H1 (cell line): Measurements from ENCODE around the gene PPP2R3C. TPM values are rescaled to one million over a fixed set of nuclear protein-coding genes. Genes with fewer than 3 reads are reported as not detected.

ENCODE experiments used
- CTCF ChIA-PET: fragments of 300-600 bp; sonication (Branson Sonifier 250); formaldehyde crosslinking; loops from one replicate; lab custom pipeline; 2021; ENCODE audit not compliant: partially characterized antibody; lab: Charles Lee
- POLR2A ChIA-PET: fragments of 300-600 bp; sonication (Branson Sonifier 250); formaldehyde crosslinking; loops from one replicate; lab custom pipeline; 2021; ENCODE audit warnings: inconsistent platforms; ENCODE audit not compliant: partially characterized antibody; lab: Charles Lee
- DNase-seq, 2 experiments: peaks; one replicate each; pipeline versions ENCODE4 v3.0.0 to v3.0.0-alpha.2; 2010 to 2022; ENCODE audit warnings: low spot score in 2 of 2, low read depth in 1 of 2, mixed read lengths in 1 of 2
- FAIRE-seq: peaks from 2 replicates; lab custom pipeline; 2011; peaks lifted over from hg19 to GRCh38; lab: Jason Lieb, UNC
- H2AFZ ChIP-seq: 2 replicates; pipeline ENCODE4 v1.8.1; 2012; ENCODE audit warnings: low read length, inconsistent platforms
- H2AK5ac ChIP-seq: 2 replicates; pipeline ENCODE4 v1.6.1; 2013; ENCODE audit warnings: low read depth, low read length
- H2BK120ac ChIP-seq: replicated peaks from 2 replicates; pipeline ENCODE3; 2013; ENCODE audit warnings: low read depth, low read length, inconsistent platforms
- H2BK12ac ChIP-seq: 2 replicates; pipeline ENCODE4 v1.6.1; 2013; ENCODE audit warnings: low read depth, low read length
- H2BK15ac ChIP-seq: 2 replicates; pipeline ENCODE4 v1.6.1; 2013; ENCODE audit warnings: low read length
- H2BK20ac ChIP-seq: 2 replicates; pipeline ENCODE4 v1.6.1; 2013; ENCODE audit warnings: low read length
- H2BK5ac ChIP-seq: 2 replicates; pipeline ENCODE4 v1.6.1; 2013; ENCODE audit warnings: low read depth, low read length
- H3K14ac ChIP-seq: 2 replicates; pipeline ENCODE4 v1.6.1; 2013; ENCODE audit warnings: inconsistent platforms; ENCODE audit not compliant: insufficient read length
- H3K18ac ChIP-seq: 2 replicates; pipeline ENCODE4 v1.6.1; 2013; ENCODE audit warnings: low read length; ENCODE audit errors: extremely low read depth
- H3K23ac ChIP-seq: 2 replicates; pipeline ENCODE4 v1.6.1; 2013; ENCODE audit warnings: inconsistent platforms; ENCODE audit not compliant: insufficient read length
- H3K23me2 ChIP-seq: 2 replicates; pipeline ENCODE4 v1.6.1; 2013; ENCODE audit warnings: low read depth, low read length
- H3K27ac ChIP-seq: 2 replicates; pipeline ENCODE4 v1.6.1; 2011; ENCODE audit warnings: low read depth, low read length, inconsistent platforms
- H3K27me3 ChIP-seq, 4 experiments: replicated peaks in 1 of 4; 1 replicate in 1 of 4; 2 replicates in 3 of 4; pipeline versions ENCODE4 v1.6.1 to v1.8.1; 2011 to 2013; ENCODE audit warnings: low read length in 3 of 4, mild to moderate bottlenecking in 3 of 4, inconsistent platforms in 2 of 4, mixed read lengths in 2 of 4, moderate library complexity in 1 of 4; ENCODE audit not compliant: control insufficient read depth in 3 of 4, insufficient read depth in 3 of 4; ENCODE audit errors: extremely low read depth in 1 of 4
- H3K36me3 ChIP-seq, 4 experiments: 2 replicates each; pipeline versions ENCODE4 v1.6.1 to v1.8.1; 2011 to 2013; ENCODE audit warnings: mild to moderate bottlenecking in 4 of 4, low read length in 3 of 4, moderate library complexity in 2 of 4, control low read depth in 1 of 4, inconsistent platforms in 1 of 4; ENCODE audit not compliant: insufficient read depth in 4 of 4, control insufficient read depth in 2 of 4
- H3K4ac ChIP-seq: replicated peaks from 2 replicates; pipeline ENCODE3; 2013; ENCODE audit warnings: low read length, low read depth, mixed read lengths, inconsistent platforms; ENCODE audit not compliant: insufficient read length
- H3K4me1 ChIP-seq, 4 experiments: replicated peaks in 1 of 4; 1 replicate in 1 of 4; 2 replicates in 3 of 4; pipeline versions ENCODE4 v1.6.1 to v1.8.1; 2011 to 2013; ENCODE audit warnings: low read length in 3 of 4, inconsistent platforms in 2 of 4, mixed read lengths in 1 of 4; ENCODE audit not compliant: insufficient read depth in 4 of 4, control insufficient read depth in 3 of 4
- H3K4me2 ChIP-seq, 2 experiments: 2 replicates each; pipeline versions ENCODE4 v1.6.1 to v1.8.1; 2011 to 2013; ENCODE audit warnings: low read depth in 2 of 2, low read length in 2 of 2, control low read depth in 1 of 2, inconsistent platforms in 1 of 2, mild to moderate bottlenecking in 1 of 2; ENCODE audit not compliant: insufficient read depth in 1 of 2
- H3K4me3 ChIP-seq, 4 experiments: fragments of 200-600, 300-600 bp in 1 of 4; sonication (generic), shearing (Covaris generic), sonication (Bioruptor Twin) in 1 of 4; 2 replicates each; pipeline versions ENCODE4 v1.5.1 to v1.8.1; 2011 to 2016; ENCODE audit warnings: low read length in 4 of 4, low read depth in 3 of 4, control low read depth in 2 of 4, inconsistent platforms in 2 of 4, mild to moderate bottlenecking in 2 of 4, mixed read lengths in 1 of 4, moderate library complexity in 1 of 4; ENCODE audit not compliant: insufficient read depth in 2 of 4; ENCODE audit errors: extremely low read depth in 1 of 4
- H3K56ac ChIP-seq: replicated peaks from 2 replicates; pipeline ENCODE3; 2013; ENCODE audit warnings: low read depth, mild to moderate bottlenecking, mixed read lengths, low read length, inconsistent platforms; ENCODE audit not compliant: insufficient read length
- H3K79me1 ChIP-seq: 2 replicates; pipeline ENCODE4 v1.6.1; 2013; ENCODE audit warnings: low read depth, low read length, control low read depth
- H3K79me2 ChIP-seq, 2 experiments: 2 replicates each; pipeline versions ENCODE4 v1.6.1 to v1.8.1; 2012 to 2013; ENCODE audit warnings: low read length in 2 of 2, mild to moderate bottlenecking in 2 of 2, inconsistent platforms in 1 of 2; ENCODE audit not compliant: insufficient read depth in 2 of 2, control insufficient read depth in 1 of 2
- H3K9ac ChIP-seq, 4 experiments: replicated peaks in 1 of 4; 1 replicate in 1 of 4; 2 replicates in 3 of 4; pipeline versions ENCODE4 v1.6.1 to v1.8.1; 2011 to 2013; ENCODE audit warnings: low read depth in 3 of 4, low read length in 3 of 4, control low read depth in 2 of 4, mild to moderate bottlenecking in 2 of 4, moderate library complexity in 2 of 4, inconsistent platforms in 1 of 4; ENCODE audit errors: extremely low read depth in 1 of 4
- H3K9me3 ChIP-seq, 2 experiments: 2 replicates each; pipeline versions ENCODE4 v1.6.1 to v1.8.1; 2012 to 2013; ENCODE audit warnings: mild to moderate bottlenecking in 2 of 2, moderate library complexity in 2 of 2, control low read depth in 1 of 2, inconsistent platforms in 1 of 2, low read depth in 1 of 2, low read length in 1 of 2, mixed read lengths in 1 of 2; ENCODE audit not compliant: insufficient read depth in 2 of 2
- H4K20me1 ChIP-seq, 2 experiments: replicated peaks in 1 of 2; 2 replicates each; pipeline versions ENCODE3 to v1.8.1; 2011 to 2013; ENCODE audit warnings: inconsistent platforms in 2 of 2, low read length in 2 of 2, mild to moderate bottlenecking in 1 of 2; ENCODE audit not compliant: insufficient read depth in 2 of 2, control insufficient read depth in 1 of 2
- H4K5ac ChIP-seq: 2 replicates; pipeline ENCODE4 v1.6.1; 2013; ENCODE audit warnings: low read length, low read depth, mixed read lengths, inconsistent platforms; ENCODE audit not compliant: insufficient read length
- H4K8ac ChIP-seq: 2 replicates; pipeline ENCODE4 v1.8.0; 2013; ENCODE audit warnings: mild to moderate bottlenecking, moderate library complexity, low read length, inconsistent platforms; ENCODE audit not compliant: insufficient read depth; ENCODE audit errors: extremely low read depth
- H4K91ac ChIP-seq: replicated peaks from 2 replicates; pipeline ENCODE3; 2013; ENCODE audit warnings: low read length, mixed read lengths, inconsistent platforms; ENCODE audit not compliant: insufficient read length
- GABPA ChIP-seq: IDR thresholded peaks from 2 replicates; pipeline ENCODE4 v1.6.1; 2011; ENCODE audit warnings: mild to moderate bottlenecking, low read length, moderate library complexity, borderline replicate concordance; ENCODE audit not compliant: insufficient read depth
- NRF1 ChIP-seq: IDR thresholded peaks from 2 replicates; pipeline ENCODE4 v1.6.1; 2011; ENCODE audit warnings: mild to moderate bottlenecking, low read depth, low read length, improper control_type of control experiment
- SIN3A ChIP-seq, 2 experiments: IDR thresholded peaks in 1 of 2; conservative IDR thresholded peaks in 1 of 2; 2 replicates each; pipeline ENCODE4 v1.6.1; 2011 to 2012; ENCODE audit warnings: low read length in 2 of 2, improper control_type of control experiment in 1 of 2, low read depth in 1 of 2, mild to moderate bottlenecking in 1 of 2
- SIX5 ChIP-seq: IDR thresholded peaks from 2 replicates; pipeline ENCODE4 v1.6.1; 2011; ENCODE audit warnings: mild to moderate bottlenecking, low read depth, low read length
- SRF ChIP-seq: IDR thresholded peaks from 2 replicates; pipeline ENCODE4 v1.6.1; 2011; ENCODE audit warnings: mild to moderate bottlenecking, low read depth, low read length, moderate library complexity
- WGBS, 2 experiments: shearing (Covaris generic) in 1 of 2; methylation state at CpG; one replicate each; pipeline versions ENCODE4 v1.1.6 to v1.1.7; 2013 to 2015; ENCODE audit warnings: low lambda C conversion rate in 2 of 2, mixed read lengths in 2 of 2, inconsistent platforms in 1 of 2, low coverage in 1 of 2, missing lambda C conversion rate in 1 of 2; ENCODE audit not compliant: insufficient replicate concordance in 2 of 2, insufficient coverage in 1 of 2, insufficient read length in 1 of 2; ENCODE audit errors: extremely low coverage in 1 of 2, missing lambda C conversion rate in 1 of 2; 5-methylcytosine and 5-hydroxymethylcytosine counted together
- polyA plus RNA-seq, 7 experiments: library from polyadenylated mRNA; depleted of rRNA in 3 of 7; stranded (reverse) in 5 of 7; unstranded in 2 of 7; fragments of >200 nt in 5 of 7; fragments of 200-250 nt in 2 of 7; gene quantifications; 1 replicate in 5 of 7; 2 replicates in 1 of 7; 4 replicates in 1 of 7; pipeline versions ENCODE4 v1.2.1 to v1.2.3, GENCODE V29; 2011 to 2013; ENCODE audit warnings: missing spikeins in 2 of 7, mixed read lengths in 2 of 7
- total RNA-seq: library from RNA; stranded (reverse); fragmentation: NEBNext Ultra II Directional; extraction: Animal tissue kit (Norgen Biotek cat#: 25700); gene quantifications from 2 replicates; pipeline ENCODE4 v1.2.1, GENCODE V29; 2021

Gene PPP2R3C
- total and polyA plus RNA-seq, 2 of the 8 experiments (the other 6 are each of a cell fraction or from before 2014, with no cell fraction given): 7.1 to 26.7 TPM

DNA sequence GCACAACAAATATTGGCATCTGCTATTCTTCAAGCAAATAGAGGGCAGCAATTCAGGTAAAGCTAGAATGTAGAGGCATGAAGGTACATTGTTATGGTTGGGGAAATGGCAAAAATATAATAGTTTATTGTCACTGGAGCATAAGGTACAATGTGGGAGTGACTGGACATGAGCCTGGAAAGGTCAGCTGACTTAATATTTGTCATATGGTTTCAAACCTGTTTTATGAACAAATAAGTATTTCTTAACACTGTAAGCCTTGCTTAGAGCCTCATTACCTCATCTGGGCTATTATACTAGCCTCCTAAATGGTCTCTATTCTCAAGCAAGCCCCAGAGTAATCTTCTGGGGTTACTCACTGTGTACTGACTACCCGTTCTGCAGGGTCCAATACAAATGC, 42.0 kb downstream of the PPP2R3C start:
- Histone ChIP-seq H3K27ac (no peak overlapping the region), H3K23ac (no peak overlapping the region), H3K18ac (no peak overlapping the region), H3K79me2 (no peaks in the 10 kb centered on the region), H4K5ac (no peak overlapping the region), H3K23me2 (no peaks in the 10 kb centered on the region), H4K20me1 (no peaks in the 10 kb centered on the region), H3K36me3 (peaks cover 0 to 26% (median 5%) of the 10 kb centered on the region in 4 experiments; a peak in 5 of 8 replicates), H3K4me1 (no peaks in the 10 kb centered on the region), H3K9ac (no peak overlapping the region), H4K8ac (no peak overlapping the region), H2AFZ (no peak overlapping the region), H4K91ac (no peak overlapping the region), H2BK20ac (no peak overlapping the region), H3K27me3 (no peaks in the 10 kb centered on the region), H2AK5ac (no peak overlapping the region), H3K4me2 (no peak overlapping the region), H3K4me3 (no peak overlapping the region), H2BK12ac (no peak overlapping the region), H3K56ac (no peak overlapping the region), H3K4ac (no peak overlapping the region), H2BK15ac (no peak overlapping the region), H3K79me1 (no peaks in the 10 kb centered on the region), H3K9me3 (no peaks in the 10 kb centered on the region), H3K14ac (no peak overlapping the region), H2BK120ac (no peak overlapping the region), H2BK5ac (no peak overlapping the region)
- TF ChIP-seq SRF (no peak), GABPA (no peak), SIX5 (no peak), NRF1 (no peak), SIN3A (conservative IDR thresholded peaks at IDR 0.05 in 1 of 2, IDR thresholded peaks at IDR 0.05 in 1 of 2; ENCODE audit: low read depth in 1 of 2, low read length in 2 of 2) (no peak)
- DNase-seq (no peak), FAIRE-seq (no peak)
- CTCF ChIA-PET: interaction anchor here (1.3 kb wide), 1 partner anchor 39 kb away, joined by 3 read pairs; no protein-coding TSS in a partner anchor
- POLR2A ChIA-PET: interaction anchor here (1.4 kb wide), 1 partner anchor 14 kb away, joined by 5 read pairs; no protein-coding TSS in a partner anchor
- WGBS, 2 experiments: 86% methylated on average over 1 of the region's 1 CpG; no CpG with 5 or more reads in 1 of the 2 experiments
